HCT116 (cell line): ENCODE data around the gene GALNT13.

ENCODE experiments used
- CTCF ChIP-seq, 3 experiments: fragments of 200-600 bp in 1 of 3; sonication (generic) in 1 of 3; IDR thresholded peaks in 2 of 3; conservative IDR thresholded peaks in 1 of 3; 2 replicates each; pipeline ENCODE4 v1.5.1; 2012 to 2017; ENCODE audit warnings: low read depth in 2 of 3, low read length in 2 of 3, antibody characterized with exemption in 1 of 3, borderline replicate concordance in 1 of 3, control low read depth in 1 of 3, mild to moderate bottlenecking in 1 of 3, mixed read lengths in 1 of 3, mixed run types in 1 of 3, moderate library complexity in 1 of 3; ENCODE audit not compliant: insufficient read depth in 1 of 3
- EZH2 ChIP-seq: fragments of 200-600 bp; sonication (generic); IDR thresholded peaks from 2 replicates; pipeline ENCODE4 v1.6.1; 2017; ENCODE audit warnings: antibody characterized with exemption, mixed run types
- EZH2phosphoT487 ChIP-seq: fragments of 200-600 bp; IDR thresholded peaks from 2 replicates; pipeline ENCODE4 v1.6.1; 2018; ENCODE audit warnings: antibody characterized with exemption, borderline replicate concordance
- JUND ChIP-seq: IDR thresholded peaks from 2 replicates; pipeline ENCODE4 v1.6.1; 2012
- POLR2A ChIP-seq: IDR thresholded peaks from 2 replicates; pipeline ENCODE4 v1.7.0; 2011; ENCODE audit warnings: borderline replicate concordance; ENCODE audit not compliant: insufficient read depth, insufficient read length; ENCODE audit errors: extremely low read depth
- POLR2AphosphoS5 ChIP-seq: IDR thresholded peaks from 2 replicates; pipeline ENCODE4 v1.6.1; 2011; ENCODE audit warnings: mild to moderate bottlenecking, low read depth, low read length, moderate library complexity
- RAD21 ChIP-seq: IDR thresholded peaks from 2 replicates; pipeline ENCODE4 v1.6.1; 2012; ENCODE audit warnings: low read depth, mild to moderate bottlenecking
- REST ChIP-seq: IDR thresholded peaks from 2 replicates; pipeline ENCODE4 v1.6.1; 2012; ENCODE audit warnings: low read depth
- YY1 ChIP-seq: IDR thresholded peaks from 2 replicates; pipeline ENCODE4 v1.6.1; 2011; ENCODE audit warnings: low read length, low read depth, moderate library complexity, mild to moderate bottlenecking; ENCODE audit not compliant: insufficient replicate concordance; ENCODE audit errors: extremely low read depth
- ZNF274 ChIP-seq: fragments of 200-500 bp; sonication (Bioruptor generic); IDR thresholded peaks from 2 replicates; pipeline ENCODE4 v1.6.1; 2014; ENCODE audit warnings: mild to moderate bottlenecking, low read depth, low read length, inconsistent platforms

GRCh38 chr2:153834662-153835061, 37.1 kb upstream of the GALNT13 start:
- TF ChIP-seq RAD21 = no peak
- TF ChIP-seq JUND = no peak
- no peak for TF ChIP-seq CTCF (IDR thresholded peaks at IDR 0.05 in 2 of 3, conservative IDR thresholded peaks at IDR 0.05 in 1 of 3; ENCODE audit: borderline replicate concordance in 1 of 3, insufficient read depth in 1 of 3, low read depth in 2 of 3, low read length in 2 of 3)
- no peak for TF ChIP-seq ZNF274
- TF ChIP-seq POLR2AphosphoS5 = no peak
- no peak for TF ChIP-seq POLR2A
- TF ChIP-seq EZH2 = no peak
- no peak for TF ChIP-seq EZH2phosphoT487
- no peak for TF ChIP-seq REST
- TF ChIP-seq YY1 = no peak
